ENCODE data around the gene ITPR1. TPM values are rescaled to one million over a fixed set of nuclear protein-coding genes. Genes with fewer than 3 reads are reported as not detected.

The ITPR1 gene
- total RNA-seq, 4 donors from 2014 or later = 12.1 to 68.7 (median 25.6) TPM

DNA sequence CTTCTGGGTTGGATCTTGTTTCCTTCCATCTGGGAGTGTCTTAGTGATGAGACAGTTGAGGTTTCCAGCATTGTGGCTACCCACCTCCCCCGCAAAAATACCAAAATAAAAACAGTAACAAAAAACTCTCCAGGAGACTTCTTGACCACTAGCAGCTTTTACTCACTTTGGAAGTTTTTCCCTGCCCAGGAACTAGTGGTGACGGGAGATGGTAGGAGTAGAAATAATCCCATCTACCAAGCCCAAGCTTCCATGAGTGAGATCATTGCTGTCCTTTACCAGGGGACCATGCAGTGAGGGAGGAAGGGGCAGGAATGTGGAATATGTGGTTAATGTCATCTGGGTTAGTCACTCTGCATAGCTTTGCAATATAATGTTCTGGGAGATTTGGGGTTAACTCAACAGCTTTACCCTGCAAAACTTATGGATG lies 187.7 kb downstream of the ITPR1 start:
- H3K27me3 ChIP-seq = no peaks in the 10 kb centered on the region
- H3K27ac ChIP-seq = no peak overlapping the region
- TF ChIP-seq, protein P1, sequence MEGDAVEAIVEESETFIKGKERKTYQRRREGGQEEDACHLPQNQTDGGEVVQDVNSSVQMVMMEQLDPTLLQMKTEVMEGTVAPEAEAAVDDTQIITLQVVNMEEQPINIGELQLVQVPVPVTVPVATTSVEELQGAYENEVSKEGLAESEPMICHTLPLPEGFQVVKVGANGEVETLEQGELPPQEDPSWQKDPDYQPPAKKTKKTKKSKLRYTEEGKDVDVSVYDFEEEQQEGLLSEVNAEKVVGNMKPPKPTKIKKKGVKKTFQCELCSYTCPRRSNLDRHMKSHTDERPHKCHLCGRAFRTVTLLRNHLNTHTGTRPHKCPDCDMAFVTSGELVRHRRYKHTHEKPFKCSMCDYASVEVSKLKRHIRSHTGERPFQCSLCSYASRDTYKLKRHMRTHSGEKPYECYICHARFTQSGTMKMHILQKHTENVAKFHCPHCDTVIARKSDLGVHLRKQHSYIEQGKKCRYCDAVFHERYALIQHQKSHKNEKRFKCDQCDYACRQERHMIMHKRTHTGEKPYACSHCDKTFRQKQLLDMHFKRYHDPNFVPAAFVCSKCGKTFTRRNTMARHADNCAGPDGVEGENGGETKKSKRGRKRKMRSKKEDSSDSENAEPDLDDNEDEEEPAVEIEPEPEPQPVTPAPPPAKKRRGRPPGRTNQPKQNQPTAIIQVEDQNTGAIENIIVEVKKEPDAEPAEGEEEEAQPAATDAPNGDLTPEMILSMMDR (IDR thresholded peaks at IDR 0.05) = no peak
- no peak for TF ChIP-seq POLR2A (IDR thresholded peaks at IDR 0.05)
- 83 to 95% methylated on average over 2 of the region's 2 CpGs for WGBS, 2 donors
- peaks cover 0 to 39% (median 6%) of the 10 kb centered on the region in 3 donors for H3K36me3 ChIP-seq
- H3K4me1 ChIP-seq = no peaks in the 10 kb centered on the region
- no peak for DNase-seq
- H3K9me3 ChIP-seq = no peaks in the 10 kb centered on the region
- no peak overlapping the region for H3K4me3 ChIP-seq
- intact Hi-C loops (cut with DNase I) = no loop called here

DNA sequence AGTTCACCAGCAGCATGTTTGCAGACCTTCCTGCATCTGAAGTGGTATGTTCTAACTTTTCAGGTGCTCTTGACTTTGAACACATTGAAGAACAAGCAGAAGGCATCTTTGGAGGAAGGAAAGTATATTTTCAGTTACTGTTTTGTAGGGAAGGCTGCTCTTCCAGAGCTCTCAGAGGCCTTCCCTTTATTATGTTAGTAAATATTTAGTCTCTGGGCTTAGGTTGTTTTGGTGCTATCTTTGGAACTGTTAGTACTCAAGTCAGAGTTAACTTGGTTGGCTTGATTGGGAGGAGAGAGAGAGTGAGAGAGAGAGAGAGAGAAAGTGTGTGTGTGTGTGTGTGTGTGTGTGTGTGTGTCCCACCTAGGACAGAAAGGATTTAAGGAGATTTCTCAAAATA lies 188.2 kb downstream of the ITPR1 start:
- Histone ChIP-seq H3K9me3 (no peaks in the 10 kb centered on the region), H3K27ac (no peak overlapping the region), H3K36me3 (peaks cover 0 to 43% (median 6%) of the 10 kb centered on the region in 3 donors), H3K4me1 (no peaks in the 10 kb centered on the region), H3K4me3 (no peak overlapping the region), H3K27me3 (no peaks in the 10 kb centered on the region)
- TF ChIP-seq, protein P1 (IDR thresholded peaks at IDR 0.05) = no peak
- TF ChIP-seq POLR2A (IDR thresholded peaks at IDR 0.05) = no peak
- no peak for DNase-seq
- intact Hi-C loops (cut with DNase I) = no loop called here

DNA sequence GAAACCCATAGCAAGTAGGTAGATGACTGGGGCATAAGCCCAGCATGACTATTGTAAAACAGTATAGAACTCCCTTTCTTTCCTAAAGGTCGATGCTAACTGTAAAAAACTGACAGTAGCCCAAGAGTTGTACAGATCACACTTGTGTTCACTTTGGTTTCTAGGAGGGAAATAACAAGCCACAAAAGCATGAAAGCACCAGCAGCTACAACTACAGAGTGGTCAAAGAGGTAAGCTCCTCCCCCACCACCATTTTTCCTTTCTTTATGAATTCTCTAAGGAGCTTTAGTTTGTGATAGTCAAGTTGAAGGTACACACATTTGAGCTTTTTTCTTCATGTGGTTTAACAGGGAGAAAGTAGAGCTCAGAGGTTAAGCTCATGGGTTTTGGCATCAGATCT lies 191.0 kb downstream of the ITPR1 start:
- Histone ChIP-seq H3K4me3 (no peak overlapping the region), H3K9me3 (no peaks in the 10 kb centered on the region), H3K27ac (no peak overlapping the region), H3K27me3 (no peaks in the 10 kb centered on the region), H3K36me3 (peaks cover 0 to 70% (median 6%) of the 10 kb centered on the region in 3 donors), H3K4me1 (no peaks in the 10 kb centered on the region)
- no peak for DNase-seq
- TF ChIP-seq, protein P1 (IDR thresholded peaks at IDR 0.05) = no peak
- no peak for TF ChIP-seq POLR2A (IDR thresholded peaks at IDR 0.05)
- intact Hi-C loops (cut with DNase I) = no loop called here
- WGBS, 2 donors = 92 to 100% methylated on average over 1 of the region's 1 CpG

DNA sequence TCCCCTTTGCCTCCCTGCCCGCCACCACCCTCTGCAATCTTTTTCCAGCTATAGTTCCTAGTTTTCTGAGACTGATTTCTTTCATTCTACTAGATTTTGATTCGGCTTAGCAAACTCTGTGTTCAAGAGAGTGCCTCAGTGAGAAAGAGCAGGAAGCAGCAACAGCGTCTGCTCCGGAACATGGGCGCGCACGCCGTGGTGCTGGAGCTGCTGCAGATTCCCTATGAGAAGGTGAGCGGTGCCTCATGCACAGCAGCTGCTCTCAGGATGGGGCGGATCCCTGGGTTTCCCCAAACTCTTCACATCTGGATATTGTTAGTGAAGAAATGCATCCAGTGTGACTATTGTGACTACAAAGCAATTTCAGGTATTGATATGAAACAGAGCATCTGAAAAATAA lies 191.8 kb downstream of the ITPR1 start:
- Histone ChIP-seq H3K27ac (no peak overlapping the region), H3K27me3 (no peaks in the 10 kb centered on the region), H3K4me3 (no peak overlapping the region), H3K4me1 (no peaks in the 10 kb centered on the region), H3K36me3 (peaks cover 0 to 71% (median 6%) of the 10 kb centered on the region in 3 donors), H3K9me3 (peaks cover 0 to 3% (median 0%) of the 10 kb centered on the region in 3 donors)
- intact Hi-C loops (cut with DNase I) = no loop called here
- WGBS, 2 donors = 92 to 96% methylated on average over 2 to 10 of the region's 10 CpGs
- TF ChIP-seq, protein P1 (IDR thresholded peaks at IDR 0.05) = no peak
- TF ChIP-seq POLR2A (IDR thresholded peaks at IDR 0.05) = no peak
- DNase-seq = no peak

DNA sequence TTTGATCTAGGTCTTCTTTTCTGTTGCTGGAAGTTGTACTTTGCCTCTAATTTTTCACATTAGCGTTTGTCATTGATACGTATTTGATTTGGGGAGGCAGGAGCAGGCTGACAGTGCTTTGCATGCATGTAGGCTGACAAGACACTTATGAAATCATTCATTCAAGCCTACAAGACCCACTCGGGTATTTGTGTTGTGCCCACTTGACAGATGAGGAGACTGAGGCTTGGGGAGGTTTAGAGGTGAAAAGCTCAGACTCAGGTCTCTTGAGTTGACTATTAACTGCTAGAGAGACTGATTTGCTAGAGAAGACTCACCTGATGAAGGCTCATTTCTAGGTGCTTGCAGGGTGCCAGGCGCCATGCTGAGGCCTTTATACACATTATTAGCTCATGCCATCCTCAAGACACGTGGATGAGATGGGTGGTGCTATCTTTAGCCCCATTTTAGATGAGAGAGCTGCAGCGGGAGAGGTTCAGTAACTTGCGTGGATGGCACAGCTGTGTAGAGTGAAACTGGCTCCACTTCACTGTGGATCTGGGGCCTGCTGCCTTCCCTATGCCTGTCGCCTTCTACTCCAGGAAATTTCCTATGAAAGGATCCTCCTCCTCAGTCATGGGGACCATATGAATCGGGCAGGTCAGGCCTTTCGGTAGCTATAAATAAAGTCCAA lies 192.7 kb downstream of the ITPR1 start:
- H3K27me3 ChIP-seq = no peaks in the 10 kb centered on the region
- 77 to 81% methylated on average over 9 to 10 of the region's 10 CpGs for WGBS, 2 donors
- H3K27ac ChIP-seq = no peak overlapping the region
- peaks cover 0 to 78% (median 6%) of the 10 kb centered on the region in 3 donors for H3K36me3 ChIP-seq
- intact Hi-C loops (cut with DNase I) = no loop called here
- peaks cover 0 to 8% (median 0%) of the 10 kb centered on the region in 3 donors for H3K9me3 ChIP-seq
- TF ChIP-seq, protein P1 (IDR thresholded peaks at IDR 0.05) = no peak
- TF ChIP-seq POLR2A (IDR thresholded peaks at IDR 0.05) = no peak
- no peak overlapping the region for H3K4me3 ChIP-seq
- H3K4me1 ChIP-seq = no peaks in the 10 kb centered on the region
- DNase-seq = no peak

All from esophagus squamous epithelium (tissue), 5 donors.